IPS-NIHi7 (cell line): Measurements from ENCODE around the gene PROZ.
"Not testable (repeated sequence)": the region's sequence is repeated elsewhere in the genome, so short reads cannot be mapped to it uniquely, and the experiment has no call there.

ENCODE experiments used
- DNase-seq: peaks from one replicate; pipeline ENCODE4 v3.0.0; 2012; ENCODE audit warnings: mixed read lengths; ENCODE audit errors: extremely low spot score

The PROZ gene

DNA sequence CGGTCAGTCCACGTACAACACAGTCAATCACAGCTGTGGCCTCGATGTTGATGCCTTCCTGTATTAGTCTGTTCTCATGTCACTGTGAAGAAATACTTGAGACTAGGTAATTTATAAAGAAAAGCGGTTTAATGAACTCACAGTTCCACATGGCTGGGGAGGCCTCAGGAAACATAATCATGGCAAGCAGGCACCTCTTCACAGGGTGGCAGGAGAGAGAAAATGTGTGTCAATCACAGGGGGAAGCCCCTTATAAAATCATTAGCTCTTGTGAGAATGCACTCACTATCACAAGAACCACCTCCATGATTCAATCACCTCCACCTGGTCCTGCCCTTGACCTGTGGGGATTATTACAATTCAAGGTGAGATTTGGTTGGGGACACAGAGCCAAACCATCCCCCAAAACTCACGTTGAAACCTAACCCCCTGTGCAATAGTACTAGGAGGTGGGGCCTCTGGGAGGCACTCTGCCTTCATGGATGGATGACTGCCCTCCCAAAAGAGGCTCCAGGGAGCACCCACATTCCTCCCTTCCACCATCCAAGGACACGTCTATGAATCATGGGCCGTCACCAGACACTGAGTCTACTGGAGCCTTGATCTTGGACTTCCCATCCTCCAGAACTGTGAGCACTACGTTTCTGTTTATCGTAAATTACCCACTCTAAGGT, 2.3 kb upstream of the PROZ start:
- no peak for DNase-seq

DNA sequence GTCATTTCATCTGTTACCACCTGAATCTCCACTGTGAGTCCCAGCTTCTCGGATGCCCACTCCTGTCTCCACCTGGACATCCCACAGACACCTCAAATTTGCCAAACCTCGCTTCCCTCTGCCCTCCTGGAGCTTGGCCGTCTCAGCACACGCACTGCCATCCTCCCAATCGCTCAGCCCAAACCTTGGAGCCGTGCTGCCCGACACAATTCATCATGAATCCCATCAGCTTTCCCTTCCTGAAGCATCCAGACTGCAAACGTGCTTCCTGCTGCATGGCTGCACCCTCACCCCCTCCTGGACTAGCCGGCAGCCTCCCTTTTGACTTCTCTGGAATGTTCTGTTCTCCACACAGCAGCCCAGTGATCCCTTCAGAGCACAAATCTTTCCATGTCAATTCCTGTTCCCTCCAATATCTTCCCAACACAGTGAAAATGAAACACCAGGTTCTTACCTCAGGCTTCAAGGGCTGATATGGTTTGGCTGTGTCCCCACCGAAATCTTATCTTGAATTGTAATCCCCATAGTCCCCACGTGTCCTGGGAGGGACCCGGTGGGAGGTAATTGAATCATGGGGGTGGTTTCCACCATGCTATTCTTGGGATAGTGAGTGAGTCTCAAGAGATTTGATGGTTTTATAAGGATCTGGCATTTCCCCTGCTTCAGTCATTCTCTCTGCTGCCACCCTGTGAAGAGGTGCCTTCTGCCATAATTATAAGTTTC, 1.1 kb upstream of the PROZ start:
- DNase-seq: no peak

GRCh38 chr13:113158946-113159345, 498 bp downstream of the PROZ start:
- no peak for DNase-seq

- DNase-seq: no peak
These were observed 1.3 kb downstream of the PROZ start for GRCh38 chr13:113159701-113160100.

DNA sequence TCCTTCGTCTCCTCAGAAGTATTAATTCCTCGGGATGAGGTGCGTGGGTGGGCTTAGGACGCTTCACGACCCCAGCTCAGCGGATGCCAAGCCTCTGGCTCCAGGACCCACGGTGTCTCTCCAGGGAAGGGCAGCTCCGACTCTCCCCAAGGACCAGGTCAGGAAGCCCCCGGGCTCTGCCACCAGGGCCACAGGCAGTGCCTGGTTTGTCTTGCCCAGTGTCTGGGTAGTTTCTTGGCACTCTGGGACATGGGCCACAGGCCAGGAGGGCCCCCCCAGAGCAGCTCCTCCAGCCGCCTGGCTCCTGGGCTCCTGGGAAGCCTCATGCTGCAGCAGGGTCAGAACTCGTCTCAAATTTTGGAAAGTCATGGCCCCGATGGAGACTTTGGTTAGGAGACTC, 2.5 kb downstream of the PROZ start:
- no peak for DNase-seq

- no peak for DNase-seq
These were observed 3.0 kb downstream of the PROZ start for GRCh38 chr13:113161433-113161832.

DNA sequence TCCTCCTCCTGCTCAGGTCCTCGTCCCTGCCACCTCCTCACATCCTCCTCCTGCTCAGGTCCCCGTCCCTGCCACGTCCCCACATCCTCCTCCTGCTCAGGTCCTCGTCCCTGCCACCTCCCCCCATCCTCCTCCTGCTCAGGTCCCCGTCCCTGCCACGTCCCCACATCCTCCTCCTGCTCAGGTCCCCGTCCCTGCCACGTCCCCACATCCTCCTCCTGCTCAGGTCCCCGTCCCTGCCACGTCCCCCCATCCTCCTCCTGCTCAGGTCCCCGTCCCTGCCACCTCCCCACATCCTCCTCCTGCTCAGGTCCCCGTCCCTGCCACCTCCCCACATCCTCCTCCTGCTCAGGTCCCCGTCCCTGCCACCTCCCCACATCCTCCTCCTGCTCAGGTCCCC, 3.5 kb downstream of the PROZ start:
- not testable (repeated sequence) for DNase-seq

- DNase-seq: no peak
These were observed 4.6 kb downstream of the PROZ start for GRCh38 chr13:113162783-113163685.

DNA sequence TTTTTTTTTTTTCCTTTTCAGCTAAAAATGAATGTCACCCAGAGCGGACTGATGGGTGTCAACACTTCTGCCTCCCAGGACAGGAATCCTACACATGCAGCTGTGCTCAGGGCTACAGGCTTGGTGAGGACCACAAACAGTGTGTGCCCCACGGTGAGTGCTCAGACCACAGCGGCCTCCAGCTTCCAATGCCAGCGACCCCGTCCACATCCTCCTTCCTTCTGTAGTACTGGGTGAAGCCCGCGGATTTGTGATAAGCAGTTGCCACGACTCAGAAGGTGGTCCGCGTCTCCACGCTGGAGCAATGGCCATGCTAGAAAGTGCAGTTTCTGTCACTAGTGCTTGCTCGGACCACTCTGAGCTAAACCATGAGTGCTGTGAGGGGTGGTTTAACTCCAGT, 6.0 kb downstream of the PROZ start:
- DNase-seq: no peak

DNA sequence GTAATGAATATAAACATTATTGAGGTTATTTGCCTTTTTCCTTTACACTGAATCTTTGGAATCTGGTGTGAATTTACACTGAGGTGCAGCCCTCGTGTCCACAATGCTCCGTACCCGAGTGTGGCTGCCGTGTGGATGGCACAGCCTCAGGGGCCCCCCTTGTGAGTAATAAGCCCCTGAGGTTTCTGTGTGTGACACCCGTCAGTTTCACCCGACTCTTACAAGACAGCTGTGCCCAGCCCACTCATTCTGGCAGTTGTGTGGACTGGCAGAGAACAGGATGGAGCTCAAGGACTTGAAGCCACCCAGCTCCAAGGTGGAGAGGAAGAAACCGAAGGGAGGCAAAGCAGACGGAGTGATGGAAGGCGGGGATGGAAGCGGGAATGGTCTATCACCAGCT, 7.8 kb downstream of the PROZ start:
- no peak for DNase-seq

DNA sequence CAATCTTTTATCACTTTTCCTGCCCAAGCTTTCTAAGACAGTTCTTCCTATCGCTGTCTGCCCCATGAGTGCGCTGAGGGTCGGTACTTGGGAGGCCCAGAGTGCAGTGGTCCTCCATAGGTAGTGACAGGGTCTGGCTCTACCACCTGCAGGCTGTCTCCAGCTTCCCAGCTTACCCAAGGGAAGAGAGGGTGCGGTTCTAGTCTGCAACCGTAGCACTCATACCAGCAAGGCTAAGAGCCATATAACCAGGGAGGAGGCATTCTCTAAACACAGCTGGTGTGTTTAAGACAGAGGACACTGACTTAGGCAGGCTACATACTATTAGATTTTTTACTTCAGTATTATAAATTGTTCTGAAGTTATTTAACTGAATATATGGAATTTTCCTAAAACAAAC, 8.2 kb downstream of the PROZ start:
- no peak for DNase-seq

DNA sequence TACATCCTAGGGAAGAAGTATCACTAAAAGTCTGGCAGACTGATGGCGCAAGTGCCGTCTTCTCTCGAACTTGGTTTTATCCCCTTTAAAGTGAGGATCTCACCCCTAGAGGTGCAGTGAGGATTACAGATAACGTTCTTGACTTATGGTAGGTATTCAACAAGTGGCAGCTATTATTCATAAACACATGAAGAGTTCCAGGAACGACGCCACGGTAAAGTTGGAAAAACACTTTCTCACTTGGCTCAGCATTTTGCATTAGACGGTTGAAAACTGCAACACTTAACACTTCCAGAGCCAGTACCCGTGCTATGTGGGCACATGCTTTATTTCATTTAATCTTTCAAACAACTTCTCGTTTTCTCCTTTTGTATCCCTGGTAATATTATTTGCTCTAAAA, 8.7 kb downstream of the PROZ start:
- DNase-seq: no peak

DNA sequence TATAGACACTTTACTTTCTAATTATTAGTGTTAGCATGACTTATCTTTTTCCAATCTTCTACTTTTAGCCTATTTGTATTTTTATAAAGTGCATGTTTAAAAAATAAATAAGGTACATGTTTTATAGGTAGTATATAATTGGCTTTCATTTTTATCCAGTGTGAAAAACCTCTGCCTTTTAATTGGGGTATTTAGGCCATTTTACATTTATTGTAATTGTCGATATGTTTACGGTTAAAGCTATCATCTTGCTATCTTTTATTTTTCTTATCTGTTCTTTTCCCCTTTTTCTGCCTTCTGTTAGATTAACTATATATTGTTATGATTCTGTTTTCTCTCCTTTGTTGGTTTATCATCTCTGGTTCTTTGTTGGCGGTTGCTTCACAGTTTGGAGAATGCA, 9.1 kb downstream of the PROZ start:
- DNase-seq: no peak

DNA sequence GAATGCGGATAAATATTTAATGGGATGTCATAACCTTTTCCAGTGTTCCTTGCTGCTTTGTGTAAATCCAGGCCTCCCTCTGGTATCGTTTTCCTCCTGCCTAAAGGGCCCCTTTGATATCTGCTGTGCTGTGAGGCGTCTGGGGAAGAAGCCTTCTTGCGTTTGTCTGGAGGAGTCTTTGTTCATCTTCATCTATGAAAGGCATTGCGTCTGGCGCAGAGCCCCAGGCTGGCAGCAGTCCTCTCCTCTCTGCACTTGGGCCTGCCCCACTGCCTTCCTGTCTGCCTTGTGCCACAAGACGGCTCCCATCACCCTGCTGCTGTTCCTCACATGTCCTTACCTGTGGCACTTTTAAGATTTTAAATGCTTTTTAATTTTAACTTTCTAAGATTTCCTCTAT, 9.8 kb downstream of the PROZ start:
- no peak for DNase-seq

DNA sequence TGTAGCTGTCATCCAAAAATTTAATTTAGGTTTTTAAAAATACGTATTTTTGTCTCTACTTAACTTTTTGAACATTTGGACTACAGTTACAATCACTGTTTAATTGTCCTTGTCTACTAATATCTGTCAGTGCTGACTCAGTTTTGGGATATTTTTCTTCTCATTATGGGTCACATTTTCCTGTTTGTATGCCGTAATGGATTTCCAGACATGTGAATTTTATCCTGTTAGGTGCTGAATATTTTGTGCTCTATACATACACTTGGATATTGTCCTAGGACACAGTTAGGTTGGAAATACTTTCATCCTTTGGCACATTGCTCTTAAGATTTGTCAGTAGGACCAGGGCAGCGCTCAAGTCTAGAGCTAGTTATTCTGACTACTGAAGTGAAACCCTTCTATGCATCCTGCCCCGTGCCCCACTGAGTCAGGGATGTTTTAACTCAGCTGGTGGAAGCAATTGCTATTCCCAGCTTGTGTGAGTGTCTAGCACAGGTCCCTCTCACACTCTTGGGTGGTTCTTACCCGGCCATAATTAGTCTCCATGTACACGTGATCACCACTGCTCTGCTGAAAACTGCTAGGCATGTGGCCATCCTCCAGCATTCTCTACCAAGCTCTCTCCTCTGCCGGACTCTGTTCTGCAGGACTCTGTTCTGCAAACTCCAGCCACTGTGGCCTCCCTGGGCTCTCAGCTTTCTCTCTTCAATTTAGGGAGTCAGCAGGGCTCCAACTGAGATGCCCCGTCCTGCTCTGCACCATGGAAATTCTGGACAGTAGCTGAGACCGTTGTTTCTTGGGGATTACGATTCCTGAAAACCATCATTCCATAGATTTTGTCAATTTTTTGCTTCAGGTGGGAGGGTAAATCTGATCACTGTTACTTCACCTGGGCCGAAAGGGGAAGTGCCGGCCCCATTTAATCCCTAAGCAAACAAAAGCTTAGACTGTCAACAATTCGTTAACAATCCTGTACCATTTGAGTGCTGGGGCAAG, 11.1 kb downstream of the PROZ start:
- DNase-seq: no peak

- no peak for DNase-seq
These were observed 12.1 kb downstream of the PROZ start for GRCh38 chr13:113170511-113170910.

DNA sequence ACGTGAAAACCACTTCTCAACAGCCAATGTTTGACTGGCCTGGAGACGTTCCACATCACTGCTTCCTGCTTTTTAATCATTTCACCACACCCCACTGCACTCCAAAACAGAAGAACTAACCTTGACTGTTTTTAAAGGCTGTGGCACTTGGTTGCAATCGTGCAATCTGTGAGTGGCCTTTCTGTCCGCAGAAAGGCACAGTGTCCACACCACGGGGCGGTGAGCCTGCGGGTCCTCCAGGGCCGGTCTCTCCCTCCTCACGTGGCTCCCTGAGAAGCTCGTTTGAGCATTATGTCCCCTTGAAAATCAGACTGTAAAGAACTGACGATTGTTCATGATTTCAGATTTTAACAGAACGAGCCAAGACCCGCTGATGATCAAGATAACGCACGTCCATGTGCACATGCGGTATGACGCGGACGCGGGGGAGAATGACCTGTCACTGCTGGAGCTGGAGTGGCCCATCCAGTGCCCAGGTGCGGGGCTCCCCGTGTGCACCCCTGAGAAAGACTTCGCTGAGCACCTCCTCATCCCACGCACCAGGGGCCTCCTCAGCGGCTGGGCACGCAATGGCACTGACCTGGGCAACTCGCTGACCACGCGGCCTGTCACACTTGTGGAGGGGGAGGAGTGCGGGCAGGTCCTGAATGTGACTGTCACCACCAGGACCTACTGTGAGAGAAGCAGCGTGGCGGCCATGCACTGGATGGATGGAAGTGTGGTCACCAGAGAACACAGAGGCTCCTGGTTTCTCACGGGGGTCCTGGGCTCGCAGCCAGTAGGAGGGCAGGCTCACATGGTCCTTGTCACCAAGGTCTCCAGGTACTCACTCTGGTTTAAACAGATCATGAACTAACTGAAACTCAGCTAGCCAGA, 13.0 kb downstream of the PROZ start:
- no peak for DNase-seq

DNA sequence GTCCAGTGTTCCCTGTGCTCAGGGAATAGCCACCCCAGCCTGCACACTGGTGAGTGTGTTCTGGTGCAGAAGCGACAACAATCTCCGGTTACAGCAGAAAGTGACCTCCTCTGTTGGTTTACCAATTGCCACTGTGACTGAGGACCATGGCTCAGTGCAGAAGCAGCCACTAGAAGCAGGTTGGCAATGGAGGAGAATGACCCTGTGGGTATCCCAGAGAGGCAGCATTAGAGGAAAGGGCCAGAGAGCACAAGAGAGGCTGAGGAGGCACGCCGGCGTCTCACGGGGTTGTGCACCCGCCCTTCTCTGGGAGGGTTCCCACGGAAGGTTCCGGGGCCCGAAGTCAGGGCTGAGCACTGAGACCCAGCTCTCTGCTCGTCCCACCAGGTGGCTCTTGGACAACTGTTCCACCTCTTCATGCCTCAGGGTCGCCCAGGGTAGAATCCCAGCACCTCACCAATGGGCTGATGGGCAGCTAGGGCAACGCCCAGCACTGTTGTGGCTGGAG, 14.0 kb downstream of the PROZ start:
- DNase-seq: no peak

GRCh38 chr13:113176280-113176679, 17.8 kb downstream of the PROZ start:
- DNase-seq: no peak

DNA sequence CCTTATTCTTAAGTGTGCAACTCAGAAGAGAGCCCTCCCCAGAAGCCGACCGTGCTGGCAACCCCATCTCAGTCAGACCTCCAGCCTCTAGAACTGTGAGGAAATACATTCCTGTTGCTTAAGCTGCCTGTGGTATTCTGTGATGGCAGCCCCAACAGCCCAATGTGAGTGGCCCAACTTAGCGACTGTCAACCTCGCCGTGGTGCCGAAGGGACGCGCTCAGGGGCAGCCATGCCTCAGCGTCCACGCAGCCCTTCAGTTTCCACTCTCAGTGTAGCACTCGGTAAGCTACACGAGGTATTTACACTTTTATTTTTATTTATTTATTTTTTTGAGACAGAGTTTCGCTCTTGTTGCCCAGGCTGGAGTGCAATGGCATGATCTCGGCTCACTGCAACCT, 18.4 kb downstream of the PROZ start:
- no peak for DNase-seq
